Measurements from ENCODE around the gene HOXB1.
"Not testable (repeated sequence)": the region's sequence is repeated elsewhere in the genome, so short reads cannot be mapped to it uniquely, and the experiment has no call there.

The HOXB1 gene

DNA sequence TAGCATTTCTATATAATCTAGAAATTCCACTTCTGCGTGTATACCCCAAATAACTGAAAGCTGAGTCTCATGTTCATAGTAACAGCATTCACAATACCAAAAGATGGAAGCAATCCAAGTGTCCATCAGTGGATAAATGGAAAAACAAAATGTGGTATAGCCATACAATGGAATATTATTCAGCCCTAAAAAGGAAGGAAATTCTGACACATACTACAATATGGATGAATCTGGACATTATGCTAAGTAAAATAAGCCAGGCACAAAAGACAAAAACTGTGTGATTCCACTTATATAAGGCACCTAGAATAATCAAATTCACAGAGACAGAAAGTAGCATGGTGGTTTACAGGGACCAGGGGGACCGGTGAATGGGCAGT is 20.4 kb downstream of the HOXB1 start:
- H3K36me3 ChIP-seq: no peaks in the 10 kb centered on the region
- peaks cover 15% of the 10 kb centered on the region for H3K9me3 ChIP-seq (ENCODE audit: severe bottlenecking)
- no peak overlapping the region for H3K4me3 ChIP-seq (ENCODE audit: low read depth, low read length)
- H3K27me3 ChIP-seq (ENCODE audit: insufficient read depth, low read depth, severe bottlenecking): peaks cover 96% of the 10 kb centered on the region
- no peak for DNase-seq
- TF ChIP-seq, protein P1, sequence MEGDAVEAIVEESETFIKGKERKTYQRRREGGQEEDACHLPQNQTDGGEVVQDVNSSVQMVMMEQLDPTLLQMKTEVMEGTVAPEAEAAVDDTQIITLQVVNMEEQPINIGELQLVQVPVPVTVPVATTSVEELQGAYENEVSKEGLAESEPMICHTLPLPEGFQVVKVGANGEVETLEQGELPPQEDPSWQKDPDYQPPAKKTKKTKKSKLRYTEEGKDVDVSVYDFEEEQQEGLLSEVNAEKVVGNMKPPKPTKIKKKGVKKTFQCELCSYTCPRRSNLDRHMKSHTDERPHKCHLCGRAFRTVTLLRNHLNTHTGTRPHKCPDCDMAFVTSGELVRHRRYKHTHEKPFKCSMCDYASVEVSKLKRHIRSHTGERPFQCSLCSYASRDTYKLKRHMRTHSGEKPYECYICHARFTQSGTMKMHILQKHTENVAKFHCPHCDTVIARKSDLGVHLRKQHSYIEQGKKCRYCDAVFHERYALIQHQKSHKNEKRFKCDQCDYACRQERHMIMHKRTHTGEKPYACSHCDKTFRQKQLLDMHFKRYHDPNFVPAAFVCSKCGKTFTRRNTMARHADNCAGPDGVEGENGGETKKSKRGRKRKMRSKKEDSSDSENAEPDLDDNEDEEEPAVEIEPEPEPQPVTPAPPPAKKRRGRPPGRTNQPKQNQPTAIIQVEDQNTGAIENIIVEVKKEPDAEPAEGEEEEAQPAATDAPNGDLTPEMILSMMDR (IDR thresholded peaks at IDR 0.05; ENCODE audit: low read depth, low read length): no peak
- H3K27ac ChIP-seq: no peak overlapping the region

DNA sequence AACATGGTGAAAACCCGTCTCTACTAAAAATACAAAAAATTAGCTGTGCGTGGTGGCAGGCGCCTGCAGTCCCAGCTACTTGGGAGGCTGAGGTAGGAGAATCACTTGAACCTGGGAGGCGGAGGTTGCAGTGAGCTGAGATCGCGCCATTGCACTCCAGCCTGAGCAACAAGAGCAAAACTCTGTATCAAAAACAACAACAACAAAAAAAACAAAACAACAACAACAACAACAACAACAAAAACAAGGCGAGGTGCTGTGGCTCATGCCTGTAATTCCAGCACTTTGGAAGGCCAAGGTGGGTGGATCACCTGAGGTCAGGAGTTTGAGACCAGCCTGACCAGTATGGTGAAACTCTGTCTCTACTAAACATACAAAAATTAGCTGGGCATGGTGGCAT is 21.1 kb downstream of the HOXB1 start:
- not testable (repeated sequence) for H3K27ac ChIP-seq; H3K4me3 ChIP-seq (ENCODE audit: low read depth, low read length); H3K36me3 ChIP-seq; DNase-seq
- Histone ChIP-seq H3K9me3 (ENCODE audit: severe bottlenecking) (peaks cover 15% of the 10 kb centered on the region), H3K27me3 (ENCODE audit: insufficient read depth, low read depth, severe bottlenecking) (peaks cover 93% of the 10 kb centered on the region)

DNA sequence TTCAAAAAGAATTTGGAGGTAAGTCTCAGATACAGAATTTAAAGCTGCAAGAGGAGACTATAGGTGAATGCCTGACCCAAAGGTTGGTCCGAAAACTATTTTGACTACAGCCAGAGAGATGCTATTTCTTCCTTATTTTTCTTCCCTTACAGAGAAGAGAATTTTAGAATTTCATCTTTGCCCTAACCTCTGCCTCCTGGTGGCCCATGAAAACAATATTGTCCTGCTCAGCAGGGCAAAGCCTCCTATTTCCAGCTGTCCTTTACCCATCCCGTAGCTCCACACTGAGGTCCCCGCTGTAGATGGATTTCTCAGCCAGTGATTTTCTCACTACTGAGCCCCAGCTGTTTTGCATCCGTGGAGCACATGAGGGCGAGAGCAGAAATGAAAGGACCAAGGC is 24.6 kb downstream of the HOXB1 start:
- no peaks in the 10 kb centered on the region for H3K36me3 ChIP-seq
- peaks cover 7% of the 10 kb centered on the region for H3K9me3 ChIP-seq (ENCODE audit: severe bottlenecking)
- TF ChIP-seq, protein P1 (IDR thresholded peaks at IDR 0.05; ENCODE audit: low read depth, low read length): no peak
- peaks cover 74% of the 10 kb centered on the region for H3K27me3 ChIP-seq (ENCODE audit: insufficient read depth, low read depth, severe bottlenecking)
- no peak overlapping the region for H3K4me3 ChIP-seq (ENCODE audit: low read depth, low read length)
- H3K27ac ChIP-seq: no peak overlapping the region
- no peak for DNase-seq

DNA sequence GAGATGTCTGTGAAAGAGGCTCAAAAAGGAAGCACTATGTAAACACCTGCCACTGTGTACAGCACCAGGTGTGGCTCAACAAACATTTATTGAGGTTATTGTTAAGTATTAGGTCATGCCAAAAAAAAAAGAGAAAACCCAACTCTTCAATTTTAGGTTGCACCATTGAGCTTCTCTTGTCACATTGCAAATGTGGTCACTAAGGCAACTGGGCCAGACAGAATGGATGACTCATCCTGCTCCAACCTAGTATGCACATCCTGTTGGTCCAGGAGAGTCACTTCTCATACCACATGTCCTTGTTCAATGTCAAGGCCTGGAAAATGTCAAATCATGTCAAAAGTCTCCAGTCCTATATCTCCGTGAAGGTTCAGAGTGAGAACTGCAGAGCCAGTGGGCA is 25.0 kb downstream of the HOXB1 start:
- DNase-seq: no peak
- Histone ChIP-seq H3K9me3 (ENCODE audit: severe bottlenecking) (peaks cover 7% of the 10 kb centered on the region), H3K27ac (no peak overlapping the region), H3K36me3 (no peaks in the 10 kb centered on the region), H3K4me3 (ENCODE audit: low read depth, low read length) (no peak overlapping the region), H3K27me3 (ENCODE audit: insufficient read depth, low read depth, severe bottlenecking) (peaks cover 74% of the 10 kb centered on the region)
- TF ChIP-seq, protein P1 (IDR thresholded peaks at IDR 0.05; ENCODE audit: low read depth, low read length): no peak

DNA sequence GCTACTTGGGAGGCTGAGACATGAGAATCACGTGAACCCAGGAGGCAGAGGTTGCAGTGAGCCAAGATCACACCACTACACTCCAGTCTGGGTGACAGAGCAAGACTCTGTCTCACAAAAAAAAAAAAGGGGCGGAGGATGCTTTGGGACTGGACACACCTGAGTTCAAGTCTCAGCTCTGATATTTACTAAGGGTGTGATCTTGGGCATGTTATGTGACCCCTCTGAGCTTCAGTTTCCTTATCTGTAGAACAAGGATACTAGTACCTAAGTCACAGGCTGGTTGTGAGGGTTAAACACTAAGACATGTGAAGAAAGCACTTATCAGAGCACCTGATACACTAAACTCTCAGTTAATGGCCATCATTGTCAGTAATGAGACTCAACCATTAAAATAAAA is 25.9 kb downstream of the HOXB1 start:
- no peak overlapping the region for H3K4me3 ChIP-seq (ENCODE audit: low read depth, low read length)
- TF ChIP-seq, protein P1 (IDR thresholded peaks at IDR 0.05; ENCODE audit: low read depth, low read length): no peak
- H3K27me3 ChIP-seq (ENCODE audit: insufficient read depth, low read depth, severe bottlenecking): peaks cover 74% of the 10 kb centered on the region
- no peak for DNase-seq
- H3K9me3 ChIP-seq (ENCODE audit: severe bottlenecking): peaks cover under 1% of the 10 kb centered on the region
- H3K27ac ChIP-seq: no peak overlapping the region
- no peaks in the 10 kb centered on the region for H3K36me3 ChIP-seq

DNA sequence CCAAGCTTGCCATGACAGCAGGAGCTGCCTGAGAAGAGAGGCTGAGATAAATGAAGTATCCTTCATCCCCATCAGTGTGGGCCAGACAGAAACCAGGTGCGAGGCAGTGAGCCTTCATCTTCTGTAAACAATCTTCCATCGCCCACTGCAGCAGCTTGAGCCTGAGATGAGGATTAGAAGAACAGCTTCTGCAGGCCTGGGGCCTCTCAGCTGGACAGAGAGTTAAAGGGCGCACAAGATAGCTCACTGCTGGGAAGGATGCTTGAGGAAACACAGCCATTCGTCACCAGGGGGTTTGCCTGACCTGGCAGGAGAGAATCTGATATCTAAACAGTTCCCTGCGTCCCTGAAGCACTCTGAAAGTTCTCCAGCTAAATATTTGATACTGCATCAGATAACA is 27.1 kb downstream of the HOXB1 start:
- Histone ChIP-seq H3K27me3 (ENCODE audit: insufficient read depth, low read depth, severe bottlenecking) (peaks cover 64% of the 10 kb centered on the region), H3K36me3 (no peaks in the 10 kb centered on the region), H3K9me3 (ENCODE audit: severe bottlenecking) (no peaks in the 10 kb centered on the region), H3K4me3 (ENCODE audit: low read depth, low read length) (no peak overlapping the region), H3K27ac (no peak overlapping the region)
- peak; percentile 86 for DNase-seq
- TF ChIP-seq, protein P1 (IDR thresholded peaks at IDR 0.05; ENCODE audit: low read depth, low read length): no peak
